WTC11 (cell line): Measurements from ENCODE around the gene PHPT1. TPM values are rescaled to one million over a fixed set of nuclear protein-coding genes. Genes with fewer than 3 reads are reported as not detected.
"Not testable (repeated sequence)": the region's sequence is repeated elsewhere in the genome, so short reads cannot be mapped to it uniquely, and the experiment has no call there.

Source experiments
- ATAC-seq: fragments of 200-7000 bp; cut with Tn5 transposase; 2 replicates; pipeline ENCODE4 v1.10.0; 2021; ENCODE audit warnings: mild to moderate bottlenecking, moderate library complexity
- CTCF ChIA-PET: fragments of 300-600 bp; sonication (Branson Sonifier 250); formaldehyde crosslinking; loops from one replicate; lab custom pipeline; 2021; ENCODE audit warnings: antibody characterized with exemption; lab: Charles Lee
- POLR2A ChIA-PET: fragments of 350-600 bp; sonication (Branson Sonifier 250); formaldehyde crosslinking; loops from one replicate; lab custom pipeline; 2021; ENCODE audit warnings: antibody characterized with exemption; lab: Charles Lee
- DNase-seq: peaks from one replicate; pipeline ENCODE4 v3.0.0; 2021; ENCODE audit warnings: low spot score
- H3K27ac Mint-ChIP-seq: 2 replicates; pipeline ENCODE4 v1.8.0; 2021; ENCODE audit warnings: mixed read lengths
- H3K27me3 Mint-ChIP-seq: 2 replicates; pipeline ENCODE4 v1.8.0; 2021; ENCODE audit warnings: low read depth, mild to moderate bottlenecking, moderate library complexity, mixed read lengths
- H3K36me3 Mint-ChIP-seq: 2 replicates; pipeline ENCODE4 v1.8.0; 2021; ENCODE audit warnings: mixed read lengths
- H3K4me1 Mint-ChIP-seq: 2 replicates; pipeline ENCODE4 v1.8.0; 2022; ENCODE audit warnings: mixed read lengths
- H3K4me3 Mint-ChIP-seq: 2 replicates; pipeline ENCODE4 v1.8.0; 2021; ENCODE audit warnings: mild to moderate bottlenecking, moderate library complexity, mixed read lengths
- H3K9me3 Mint-ChIP-seq: 2 replicates; pipeline ENCODE4 v1.8.0; 2021; ENCODE audit warnings: mixed read lengths
- ATF6 ChIP-seq: sonication (generic); formaldehyde crosslinking; IDR thresholded peaks from 2 replicates; pipeline ENCODE4 v1.8.1; 2023; ENCODE audit warnings: mild to moderate bottlenecking, missing genetic modification reagents
- CBFB ChIP-seq: sonication (generic); formaldehyde crosslinking; IDR thresholded peaks from 2 replicates; pipeline ENCODE4 v1.8.1; 2022; ENCODE audit warnings: mild to moderate bottlenecking, low read depth, missing genetic modification reagents
- E2F1 ChIP-seq: sonication (generic); formaldehyde crosslinking; IDR thresholded peaks from 2 replicates; pipeline ENCODE4 v1.8.0; 2022; ENCODE audit warnings: mild to moderate bottlenecking, missing genetic modification reagents
- FOXP4 ChIP-seq: sonication (generic); formaldehyde crosslinking; IDR thresholded peaks from 2 replicates; pipeline ENCODE4 v1.8.0; 2022; ENCODE audit warnings: mild to moderate bottlenecking, missing genetic modification reagents
- NFATC4 ChIP-seq: fragments of 250-450 bp; sonication (Bioruptor Pico); IDR thresholded peaks from 2 replicates; pipeline ENCODE4 v1.9.0; 2021; ENCODE audit warnings: mild to moderate bottlenecking
- OVOL2 ChIP-seq: fragments of 250-450 bp; sonication (Bioruptor Pico); IDR thresholded peaks from 2 replicates; pipeline ENCODE4 v1.9.0; 2021; ENCODE audit warnings: mild to moderate bottlenecking, borderline replicate concordance
- RORB ChIP-seq: fragments of 250-450 bp; sonication (Bioruptor Pico); IDR thresholded peaks from 2 replicates; pipeline ENCODE4 v1.9.0; 2021; ENCODE audit warnings: mild to moderate bottlenecking
- SMAD3 ChIP-seq: sonication (generic); formaldehyde crosslinking; IDR thresholded peaks from 2 replicates; pipeline ENCODE4 v1.8.0; 2022; ENCODE audit warnings: missing genetic modification reagents, mild to moderate bottlenecking, borderline replicate concordance
- SMAD4 ChIP-seq: sonication (generic); formaldehyde crosslinking; IDR thresholded peaks from 2 replicates; pipeline ENCODE4 v1.8.0; 2022; ENCODE audit warnings: mild to moderate bottlenecking, missing genetic modification reagents
- SOX15 ChIP-seq: fragments of 250-450 bp; sonication (Bioruptor Pico); IDR thresholded peaks from 2 replicates; pipeline ENCODE4 v1.9.0; 2021; ENCODE audit warnings: mild to moderate bottlenecking
- ZSCAN18 ChIP-seq: fragments of 250-450 bp; sonication (Bioruptor Pico); IDR thresholded peaks from 2 replicates; pipeline ENCODE4 v2.1.2; 2022; ENCODE audit warnings: mild to moderate bottlenecking, moderate library complexity
- total RNA-seq: library from RNA; stranded (reverse); gene quantifications from 3 replicates; pipeline ENCODE4 v1.2.3, GENCODE V29; 2021

PHPT1 gene
- total RNA-seq, 1 experiment from 2014 or later: 138 TPM

GRCh38 chr9:136802321-136802720 lies 46.9 kb upstream of the PHPT1 start (continued):
- TF ChIP-seq FOXP4 (CRISPR knock-in tag) (no peak), ZSCAN18 (CRISPR knock-in tag) (no peak), ATF6 (CRISPR knock-in tag) (no peak), SOX15 (CRISPR knock-in tag) (no peak), SMAD4 (CRISPR knock-in tag) (no peak), RORB (no peak), CBFB (no peak)

GRCh38 chr9:136803009-136803550 lies 46.1 kb upstream of the PHPT1 start:
- peaks cover 45% of the 10 kb centered on the region for H3K27me3 Mint-ChIP-seq
- DNase-seq, H3K4me1 Mint-ChIP-seq, ATAC-seq, POLR2A ChIA-PET, H3K27ac Mint-ChIP-seq, H3K9me3 Mint-ChIP-seq, H3K36me3 Mint-ChIP-seq, H3K4me3 Mint-ChIP-seq: not testable (repeated sequence)
- CTCF ChIA-PET: interaction anchor here (1.1 kb wide), 2 partner anchors 20 to 39 kb away, joined by 4 read pairs; partner anchors contain the start of gene AJM1

GRCh38 chr9:136803551-136804508 lies 45.4 kb upstream of the PHPT1 start:
- ATAC-seq: no peak

More at GRCh38 chr9:136803551-136804508, 45.4 kb upstream of the PHPT1 start:
- peaks cover 9% of the 10 kb centered on the region for H3K4me1 Mint-ChIP-seq
- CTCF ChIA-PET: interaction anchor here (0.8 to 1.1 kb wide), 3 partner anchors 19 to 46 kb away, joined by 3 to 4 read pairs (median 4); partner anchors contain the start of genes AJM1 and LCN8
- no peak for TF ChIP-seq SMAD3 (CRISPR knock-in tag)
- no peak for TF ChIP-seq NFATC4
- no peak for TF ChIP-seq OVOL2 (CRISPR knock-in tag)
- TF ChIP-seq E2F1 (CRISPR knock-in tag): no peak
- TF ChIP-seq, all 79 proteins: peak for 0
- Mint-ChIP-seq H3K4me3 (no peak overlapping the region), H3K9me3 (no peaks in the 10 kb centered on the region), H3K36me3 (peaks cover 3% of the 10 kb centered on the region), H3K27ac (no peak overlapping the region), H3K27me3 (peaks cover 37% of the 10 kb centered on the region)
- POLR2A ChIA-PET: no interaction called here
- no peak for DNase-seq
